ENCODE measurements around the gene XAB2.

The XAB2 gene

GRCh38 chr19:7636691-7637373 lies 7.5 kb upstream of the XAB2 start, which contains the start of gene STXBP2:
Gene STXBP2 (plus strand): TSS chr19:7637110. CDS start chr19:7637150, 40 bp downstream.
- ChIA-PET CTCF (no interaction called here), POLR2A (no interaction called here)
- DNase-seq (ENCODE audit: low read depth, low spot score) = no peak
- TF ChIP-seq CTCF (IDR thresholded peaks at IDR 0.05; ENCODE audit: insufficient read depth, low read length, missing control alignments) = no peak
- peak within 1 kb of the TSS; percentile 15; the same call in 1 of the 2 replicates for H3K4me3 ChIP-seq (ENCODE audit: low read depth, low read length)

GRCh38 chr19:7636317-7636690 lies 7.0 kb upstream of the XAB2 start:
- no peak for TF ChIP-seq CTCF (IDR thresholded peaks at IDR 0.05; ENCODE audit: insufficient read depth, low read length, missing control alignments)
- ChIA-PET CTCF (interaction anchor here (1.2 to 2.1 kb wide), 2 partner anchors 15 to 45 kb away, joined by 4 to 9 read pairs; partner anchors contain the start of gene TRAPPC5), POLR2A (no interaction called here)
- no peak for DNase-seq (ENCODE audit: low read depth, low spot score)
- H3K4me3 ChIP-seq (ENCODE audit: low read depth, low read length) = no peak overlapping the region

GRCh38 chr19:7635670-7636069 lies 6.3 kb upstream of the XAB2 start:
- CTCF ChIA-PET = interaction anchor here (1.2 to 2.1 kb wide), 2 partner anchors 16 to 45 kb away, joined by 4 to 9 read pairs; partner anchors contain the start of gene TRAPPC5
- no peak for TF ChIP-seq CTCF (IDR thresholded peaks at IDR 0.05; ENCODE audit: insufficient read depth, low read length, missing control alignments)
- H3K4me3 ChIP-seq (ENCODE audit: low read depth, low read length) = no peak overlapping the region
- POLR2A ChIA-PET = no interaction called here
- no peak for DNase-seq (ENCODE audit: low read depth, low spot score)

- TF ChIP-seq CTCF (IDR thresholded peaks at IDR 0.05; ENCODE audit: insufficient read depth, low read length, missing control alignments) = no peak
Observed at GRCh38 chr19:7633698-7634097, 4.4 kb upstream of the XAB2 start, which contains the start of gene PCP2. Gene PCP2 (minus strand): TSS chr19:7633719. CDS start chr19:7633457, 262 bp downstream.

GRCh38 chr19:7632340-7633203 lies 3.2 kb upstream of the XAB2 start:
- no peak overlapping the region for H3K4me3 ChIP-seq (ENCODE audit: low read depth, low read length)
- ChIA-PET POLR2A (no interaction called here), CTCF (interaction anchor here (1.3 kb wide), 1 partner anchor 20 kb away, joined by 5 read pairs; no protein-coding TSS in a partner anchor)
- TF ChIP-seq CTCF (IDR thresholded peaks at IDR 0.05; ENCODE audit: insufficient read depth, low read length, missing control alignments) = no peak
- no peak for DNase-seq (ENCODE audit: low read depth, low spot score)

More at GRCh38 chr19:7633698-7634097, 4.4 kb upstream of the XAB2 start, which contains the start of gene PCP2:
- DNase-seq (ENCODE audit: low read depth, low spot score) = no peak
- POLR2A ChIA-PET = no interaction called here
- no peak within 1 kb of the TSS for H3K4me3 ChIP-seq (ENCODE audit: low read depth, low read length)
- CTCF ChIA-PET = interaction anchor here (0.8 to 1.3 kb wide), 2 partner anchors 18 to 47 kb away, joined by 3 to 5 read pairs; partner anchors contain the start of gene TRAPPC5

- ChIA-PET CTCF (interaction anchor here (2.4 to 3.6 kb wide), 2 partner anchors 21 to 168 kb away, joined by 12 to 18 read pairs; no protein-coding TSS in a partner anchor), POLR2A (no interaction called here)
- DNase-seq (ENCODE audit: low read depth, low spot score) = no peak
- no peak for TF ChIP-seq CTCF (IDR thresholded peaks at IDR 0.05; ENCODE audit: insufficient read depth, low read length, missing control alignments)
- no peak overlapping the region for H3K4me3 ChIP-seq (ENCODE audit: low read depth, low read length)
Observed at GRCh38 chr19:7631577-7631976, 2.2 kb upstream of the XAB2 start.

All from AG04449 (cell line).